Colonic mucosa (tissue), 4 donors: ENCODE measurements around the gene RALGPS1. TPM values are rescaled to one million over a fixed set of nuclear protein-coding genes. Genes with fewer than 3 reads are reported as not detected.
A peak's percentile ranks its signal among the peaks of the same experiment; 100 is the strongest.

Experiments
- DNase-seq: peaks from one replicate; pipeline ENCODE4 v3.0.0-alpha.2; 2020
- H3K27ac ChIP-seq: fragments of 200-600 bp; one replicate; pipeline ENCODE4 v1.8.0; 2021
- H3K27me3 ChIP-seq: fragments of 200-600 bp; one replicate; pipeline ENCODE4 v1.8.0; 2021
- H3K36me3 ChIP-seq: fragments of 200-600 bp; one replicate; pipeline ENCODE4 v1.8.0; 2021
- H3K4me1 ChIP-seq: fragments of 200-600 bp; one replicate; pipeline ENCODE4 v1.8.0; 2021; ENCODE audit warnings: mild to moderate bottlenecking
- H3K4me3 ChIP-seq: fragments of 200-600 bp; one replicate; pipeline ENCODE4 v1.8.0; 2021
- H3K9ac ChIP-seq, 2 donors: one replicate each; pipeline ENCODE4 v1.7.0; 2013; ENCODE audit warnings: control low read depth in 2 of 2, low read depth in 2 of 2, low read length in 2 of 2
- H3K9me3 ChIP-seq: fragments of 200-600 bp; one replicate; pipeline ENCODE4 v1.8.0; 2021
- intact Hi-C: fragments of 100-400 bp; cut with DNase I; formaldehyde crosslinking; loops from one replicate; pipeline ENCODE4 v1.14.1; 2022
- total RNA-seq, 2 donors: library from RNA; stranded (reverse); fragmentation: NEBNext Ultra II Directional in 1 of 2; extraction: Animal tissue kit (Norgen Biotek cat#: 25700) in 1 of 2; gene quantifications; one replicate each; pipeline ENCODE4 v1.2.1, GENCODE V29; 2021
- TF ChIP-seq, protein P1 (sequence below): fragments of 200-600 bp; IDR thresholded peaks from one replicate; pipeline ENCODE4 v1.8.0; 2022; ENCODE audit warnings: antibody characterized with exemption, mild to moderate bottlenecking
- donor health status: healthy.
- donor health status: DM: no; HTN: no; CAD: no.
- donor health status: DM: no; HTN: no; CAD: no.

RALGPS1 gene
- total RNA-seq, 2 donors from 2014 or later: 22.6 to 27.2 TPM

DNA sequence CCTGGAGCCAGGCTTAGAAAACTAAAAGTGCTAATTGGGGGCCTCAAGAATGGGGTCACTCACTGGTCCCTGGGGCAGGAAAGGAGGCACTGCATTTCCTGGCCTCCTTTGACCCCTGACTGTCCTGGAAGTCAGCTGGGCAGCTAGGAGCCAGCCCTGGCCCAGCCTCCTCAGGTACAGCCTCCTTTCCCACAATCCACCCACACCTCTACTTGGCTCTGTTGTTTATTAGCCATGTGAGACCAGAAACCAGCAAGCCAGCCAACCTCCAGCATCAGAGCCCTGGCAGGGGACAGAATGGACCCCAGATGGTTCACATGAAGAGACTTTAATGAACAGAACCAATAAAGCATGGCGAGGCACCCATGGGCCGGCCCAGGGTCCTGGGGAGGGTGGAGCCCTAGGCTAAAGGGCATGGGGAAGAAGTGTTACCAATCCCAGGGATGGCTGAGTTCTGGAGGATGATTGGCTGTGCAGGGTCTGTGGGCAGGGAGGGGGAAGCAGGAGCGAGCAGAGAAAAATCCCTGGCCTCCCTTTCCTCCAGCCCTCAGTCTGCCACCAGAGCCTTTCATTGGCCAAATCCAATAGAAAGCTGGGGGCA lies 263.2 kb downstream of the RALGPS1 start:
- Histone ChIP-seq H3K27me3 (no peaks in the 10 kb centered on the region), H3K9me3 (no peaks in the 10 kb centered on the region), H3K4me3 (no peak overlapping the region), H3K36me3 (no peaks in the 10 kb centered on the region), H3K9ac (no peak overlapping the region), H3K4me1 (no peaks in the 10 kb centered on the region), H3K27ac (no peak overlapping the region)
- TF ChIP-seq, protein P1, sequence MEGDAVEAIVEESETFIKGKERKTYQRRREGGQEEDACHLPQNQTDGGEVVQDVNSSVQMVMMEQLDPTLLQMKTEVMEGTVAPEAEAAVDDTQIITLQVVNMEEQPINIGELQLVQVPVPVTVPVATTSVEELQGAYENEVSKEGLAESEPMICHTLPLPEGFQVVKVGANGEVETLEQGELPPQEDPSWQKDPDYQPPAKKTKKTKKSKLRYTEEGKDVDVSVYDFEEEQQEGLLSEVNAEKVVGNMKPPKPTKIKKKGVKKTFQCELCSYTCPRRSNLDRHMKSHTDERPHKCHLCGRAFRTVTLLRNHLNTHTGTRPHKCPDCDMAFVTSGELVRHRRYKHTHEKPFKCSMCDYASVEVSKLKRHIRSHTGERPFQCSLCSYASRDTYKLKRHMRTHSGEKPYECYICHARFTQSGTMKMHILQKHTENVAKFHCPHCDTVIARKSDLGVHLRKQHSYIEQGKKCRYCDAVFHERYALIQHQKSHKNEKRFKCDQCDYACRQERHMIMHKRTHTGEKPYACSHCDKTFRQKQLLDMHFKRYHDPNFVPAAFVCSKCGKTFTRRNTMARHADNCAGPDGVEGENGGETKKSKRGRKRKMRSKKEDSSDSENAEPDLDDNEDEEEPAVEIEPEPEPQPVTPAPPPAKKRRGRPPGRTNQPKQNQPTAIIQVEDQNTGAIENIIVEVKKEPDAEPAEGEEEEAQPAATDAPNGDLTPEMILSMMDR: no peak
- intact Hi-C loops: no loop called here
- DNase-seq: peak; percentile 14

DNA sequence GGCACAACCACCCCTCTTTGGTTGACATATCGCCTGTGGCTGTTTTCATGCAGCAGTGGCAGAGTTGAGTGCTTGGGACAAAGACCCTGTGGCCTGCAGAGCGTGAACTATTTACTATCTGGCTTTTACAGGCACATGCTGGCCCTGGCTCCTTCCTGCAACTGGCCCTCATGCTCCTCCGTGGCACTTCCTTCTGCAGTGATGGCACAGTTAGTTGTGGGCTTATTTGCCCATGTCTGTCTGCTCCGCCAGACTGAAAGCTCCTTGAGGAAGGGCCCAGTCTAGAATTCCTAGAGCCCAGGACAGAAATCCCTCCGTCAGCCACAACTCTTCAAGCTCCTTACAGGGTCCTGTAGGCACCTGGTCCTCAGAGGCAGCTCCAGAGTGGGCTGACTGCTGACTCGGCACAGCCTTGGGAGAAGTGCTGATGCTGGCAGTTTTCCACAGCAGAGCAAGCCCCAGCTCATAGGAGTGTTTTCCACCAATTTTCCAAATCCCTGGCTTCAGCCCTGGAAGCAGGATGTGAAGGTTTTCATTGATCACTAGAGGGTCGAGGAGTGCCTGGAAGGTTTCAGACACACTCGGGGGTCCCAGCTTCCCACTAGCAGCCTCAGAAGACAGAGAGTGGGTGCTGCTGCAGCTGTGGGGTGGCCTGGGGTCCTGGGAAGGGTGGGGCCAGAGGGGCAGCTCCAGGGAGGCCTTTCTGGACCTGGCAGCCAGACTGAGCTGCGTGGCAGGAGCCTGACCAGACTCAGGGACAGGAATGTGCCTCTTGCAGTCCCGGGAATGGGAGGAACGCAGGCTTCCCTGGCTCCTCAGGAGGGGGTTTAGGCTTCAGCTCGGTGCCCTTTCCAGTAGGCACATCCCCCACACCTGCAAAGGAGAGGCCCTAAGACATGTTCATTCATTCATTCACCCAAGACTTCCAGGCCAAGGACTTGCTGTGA lies 264.4 kb downstream of the RALGPS1 start:
- H3K36me3 ChIP-seq: no peaks in the 10 kb centered on the region
- peak; percentile 23 for DNase-seq
- H3K27ac ChIP-seq: no peak overlapping the region
- intact Hi-C loops: no loop called here
- H3K27me3 ChIP-seq: no peaks in the 10 kb centered on the region
- H3K9me3 ChIP-seq: no peaks in the 10 kb centered on the region
- H3K4me3 ChIP-seq: no peak overlapping the region
- TF ChIP-seq, protein P1: no peak
- H3K4me1 ChIP-seq: no peaks in the 10 kb centered on the region
- no peak overlapping the region for H3K9ac ChIP-seq

GRCh38 chr9:127179633-127180441 lies 265.3 kb downstream of the RALGPS1 start:
- peak; percentile 29 for DNase-seq
- no peak overlapping the region for H3K27ac ChIP-seq
- intact Hi-C loops: no loop called here

DNA sequence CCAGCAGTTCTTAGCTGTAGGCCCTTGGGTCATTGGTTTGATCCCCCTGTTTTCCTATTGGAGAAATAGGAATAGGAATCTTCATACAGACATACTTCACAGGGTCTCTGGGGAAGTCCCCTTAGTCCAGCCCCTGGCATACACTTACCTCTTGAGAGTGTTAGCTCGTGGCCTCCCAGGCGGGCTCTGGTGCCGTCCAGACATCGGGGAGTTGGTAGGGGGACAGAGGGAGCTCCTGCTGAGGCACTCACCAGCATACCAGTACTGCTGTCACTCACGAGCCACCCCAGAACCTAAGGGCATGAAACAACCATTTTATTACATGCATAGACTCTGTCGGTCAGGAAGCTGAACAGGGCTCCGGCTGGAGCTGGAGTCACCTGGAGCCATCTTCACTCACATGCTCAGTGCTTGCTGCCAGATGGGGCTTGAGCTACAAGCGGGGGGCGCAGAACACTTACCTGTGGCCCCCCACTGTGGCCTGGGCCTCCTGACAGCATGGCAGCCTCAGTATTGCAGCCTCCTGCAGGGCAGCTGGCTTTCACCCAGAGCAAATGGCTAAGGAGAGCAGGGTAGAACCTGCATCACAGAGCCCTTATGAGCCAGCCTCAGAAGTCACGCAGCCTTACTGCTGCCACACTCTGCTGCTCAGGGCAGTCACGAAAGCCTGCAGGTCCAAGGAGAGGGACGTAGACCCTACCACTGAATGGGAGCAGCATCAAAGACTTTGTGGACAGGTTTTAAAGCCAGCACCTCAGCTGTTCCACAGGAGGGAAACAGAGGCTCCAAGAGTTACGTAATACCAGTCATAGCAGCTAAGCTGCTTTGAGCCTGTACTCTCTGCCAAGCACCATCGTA lies 266.1 kb downstream of the RALGPS1 start:
- TF ChIP-seq, protein P1: no peak
- intact Hi-C loops: no loop called here
- Histone ChIP-seq H3K36me3 (no peaks in the 10 kb centered on the region), H3K9me3 (no peaks in the 10 kb centered on the region), H3K4me3 (no peak overlapping the region), H3K4me1 (no peaks in the 10 kb centered on the region), H3K27ac (no peak overlapping the region), H3K27me3 (no peaks in the 10 kb centered on the region), H3K9ac (no peak overlapping the region)
- DNase-seq: peak; percentile 12

More at GRCh38 chr9:127179633-127180441, 265.3 kb downstream of the RALGPS1 start:
- H3K4me1 ChIP-seq: no peaks in the 10 kb centered on the region
- TF ChIP-seq, protein P1: no peak
- no peak overlapping the region for H3K9ac ChIP-seq
- no peak overlapping the region for H3K4me3 ChIP-seq
- no peaks in the 10 kb centered on the region for H3K27me3 ChIP-seq
- no peaks in the 10 kb centered on the region for H3K9me3 ChIP-seq
- no peaks in the 10 kb centered on the region for H3K36me3 ChIP-seq

DNA sequence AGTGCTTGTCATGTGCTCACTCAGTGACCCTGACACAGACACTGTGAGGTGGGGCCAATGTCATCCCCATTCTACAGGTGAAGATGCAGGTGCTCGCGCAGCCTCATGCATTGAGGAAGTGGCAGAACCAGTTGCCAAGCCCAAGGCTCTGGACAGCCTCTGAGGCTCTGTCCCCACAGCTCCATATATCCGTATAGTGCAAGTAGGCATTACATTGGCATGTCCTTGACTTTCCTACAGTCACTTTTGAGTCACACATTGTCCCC lies 266.7 kb downstream of the RALGPS1 start:
- no peak overlapping the region for H3K4me3 ChIP-seq
- DNase-seq: no peak
- intact Hi-C loops: no loop called here
- no peaks in the 10 kb centered on the region for H3K36me3 ChIP-seq
- no peaks in the 10 kb centered on the region for H3K4me1 ChIP-seq
- no peaks in the 10 kb centered on the region for H3K27me3 ChIP-seq
- H3K27ac ChIP-seq: no peak overlapping the region
- H3K9ac ChIP-seq: no peak overlapping the region
- TF ChIP-seq, protein P1: no peak
- H3K9me3 ChIP-seq: no peaks in the 10 kb centered on the region
